ENCODE data around the gene HIF1AN. TPM values are rescaled to one million over a fixed set of nuclear protein-coding genes. Genes with fewer than 3 reads are reported as not detected.

HIF1AN gene
- total and polyA plus RNA-seq, 8 donors, result 6.3 to 21.8 (median 14.9) TPM

DNA sequence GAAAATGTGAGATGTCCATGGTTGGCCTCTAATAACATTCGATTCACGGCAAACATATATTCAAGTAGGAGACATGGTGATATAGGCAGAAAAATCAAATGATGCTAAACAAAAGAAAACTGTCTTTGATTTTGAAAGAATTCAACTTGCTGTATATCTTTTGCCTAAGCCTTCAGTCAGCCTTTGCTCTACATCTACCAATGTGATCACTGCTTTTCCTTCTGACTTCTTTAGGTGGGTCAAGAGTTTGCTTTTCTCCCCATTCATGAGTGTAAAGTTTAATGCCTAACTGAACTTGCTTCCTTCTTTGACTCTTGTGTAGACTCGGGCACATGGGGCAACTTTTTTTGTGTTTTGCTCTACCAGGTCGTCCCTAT lies 417 bp upstream of the HIF1AN start:
- H3K36me3 ChIP-seq, result peaks cover 0 to 14% (median 0%) of the 10 kb centered on the region in 3 donors
- TF ChIP-seq, protein P1, sequence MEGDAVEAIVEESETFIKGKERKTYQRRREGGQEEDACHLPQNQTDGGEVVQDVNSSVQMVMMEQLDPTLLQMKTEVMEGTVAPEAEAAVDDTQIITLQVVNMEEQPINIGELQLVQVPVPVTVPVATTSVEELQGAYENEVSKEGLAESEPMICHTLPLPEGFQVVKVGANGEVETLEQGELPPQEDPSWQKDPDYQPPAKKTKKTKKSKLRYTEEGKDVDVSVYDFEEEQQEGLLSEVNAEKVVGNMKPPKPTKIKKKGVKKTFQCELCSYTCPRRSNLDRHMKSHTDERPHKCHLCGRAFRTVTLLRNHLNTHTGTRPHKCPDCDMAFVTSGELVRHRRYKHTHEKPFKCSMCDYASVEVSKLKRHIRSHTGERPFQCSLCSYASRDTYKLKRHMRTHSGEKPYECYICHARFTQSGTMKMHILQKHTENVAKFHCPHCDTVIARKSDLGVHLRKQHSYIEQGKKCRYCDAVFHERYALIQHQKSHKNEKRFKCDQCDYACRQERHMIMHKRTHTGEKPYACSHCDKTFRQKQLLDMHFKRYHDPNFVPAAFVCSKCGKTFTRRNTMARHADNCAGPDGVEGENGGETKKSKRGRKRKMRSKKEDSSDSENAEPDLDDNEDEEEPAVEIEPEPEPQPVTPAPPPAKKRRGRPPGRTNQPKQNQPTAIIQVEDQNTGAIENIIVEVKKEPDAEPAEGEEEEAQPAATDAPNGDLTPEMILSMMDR (IDR thresholded peaks at IDR 0.05), result no peak
- 49 to 50% methylated on average over 4 of the region's 4 CpGs for WGBS, 2 donors
- DNase-seq (no peak), FAIRE-seq (no peak), ATAC-seq (peak; percentile 2 to 25 (median 12))
- intact Hi-C loops (cut with DNase I), result no loop called here
- H3K27me3 ChIP-seq, result no peaks in the 10 kb centered on the region
- peak overlapping the region in 3 of 4 donors; percentile 70 to 91 (median 72) for H3K4me3 ChIP-seq
- H3K27ac ChIP-seq, result peak overlapping the region in 1 of 4 donors; percentile 28
- peaks cover 6 to 19% (median 7%) of the 10 kb centered on the region in 3 donors for H3K4me1 ChIP-seq
- H3K9me3 ChIP-seq, result no peaks in the 10 kb centered on the region

GRCh38 chr10:100537475-100537874 lies 1.7 kb downstream of the HIF1AN start:
- TF ChIP-seq, protein P1 (IDR thresholded peaks at IDR 0.05), result no peak
- WGBS, 2 donors, result 89 to 93% methylated on average over 4 of the region's 4 CpGs
- DNase-seq (no peak), FAIRE-seq (no peak), ATAC-seq (no peak)
- Histone ChIP-seq H3K9me3 (no peaks in the 10 kb centered on the region), H3K27ac (no peak overlapping the region), H3K27me3 (no peaks in the 10 kb centered on the region), H3K36me3 (peaks cover 0 to 29% (median 10%) of the 10 kb centered on the region in 3 donors), H3K4me3 (no peak overlapping the region), H3K4me1 (peaks cover 6 to 18% (median 7%) of the 10 kb centered on the region in 3 donors)
- intact Hi-C loops (cut with DNase I), result no loop called here

- Histone ChIP-seq H3K4me3 (no peak overlapping the region), H3K27me3 (no peaks in the 10 kb centered on the region), H3K9me3 (no peaks in the 10 kb centered on the region), H3K4me1 (no peaks in the 10 kb centered on the region), H3K36me3 (peaks cover 0 to 70% (median 20%) of the 10 kb centered on the region in 3 donors), H3K27ac (no peak overlapping the region)
- no peak for ATAC-seq
- no peak for DNase-seq
- FAIRE-seq, result no peak
- intact Hi-C loops (cut with DNase I), result no loop called here
- TF ChIP-seq, protein P1 (IDR thresholded peaks at IDR 0.05), result no peak
- WGBS, 2 donors, result 90 to 96% methylated on average over 5 of the region's 5 CpGs
Measured at GRCh38 chr10:100544950-100545349, 9.2 kb downstream of the HIF1AN start.

GRCh38 chr10:100551196-100551595 lies 15.5 kb downstream of the HIF1AN start:
- H3K27ac ChIP-seq, result no peak overlapping the region
- peaks cover 0 to 7% (median 6%) of the 10 kb centered on the region in 3 donors for H3K4me1 ChIP-seq
- H3K36me3 ChIP-seq, result peaks cover 0 to 27% (median 11%) of the 10 kb centered on the region in 3 donors
- H3K4me3 ChIP-seq, result no peak overlapping the region
- WGBS, 2 donors, result 80 to 84% methylated on average over 4 of the region's 4 CpGs
- FAIRE-seq (no peak), ATAC-seq (no peak), DNase-seq (no peak)
- H3K27me3 ChIP-seq, result no peaks in the 10 kb centered on the region
- intact Hi-C loops (cut with DNase I), result no loop called here
- TF ChIP-seq, protein P1 (IDR thresholded peaks at IDR 0.05), result no peak
- no peaks in the 10 kb centered on the region for H3K9me3 ChIP-seq

DNA sequence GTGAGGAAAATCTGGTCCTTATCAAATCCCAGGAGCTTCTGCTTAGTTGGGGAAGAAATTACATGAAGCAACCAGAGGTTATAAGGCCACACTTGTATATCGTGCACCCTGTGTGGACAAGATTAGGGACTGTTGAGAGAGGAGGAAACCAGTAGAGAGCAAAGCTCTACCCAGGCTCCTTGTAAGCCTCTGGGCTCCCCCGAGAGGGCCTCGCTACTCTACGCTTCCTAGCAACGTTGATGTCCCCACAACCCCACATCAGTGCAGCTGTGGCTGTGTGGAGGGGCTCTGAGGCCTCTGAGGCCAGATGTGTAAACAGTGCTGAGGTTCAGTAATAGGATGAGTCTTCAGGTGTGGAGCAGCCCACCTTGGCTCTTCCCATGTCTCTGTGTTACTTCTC lies 16.0 kb downstream of the HIF1AN start:
- H3K4me1 ChIP-seq, result peaks cover 0 to 7% (median 6%) of the 10 kb centered on the region in 3 donors
- no peak overlapping the region for H3K27ac ChIP-seq
- WGBS, 2 donors, result 76 to 80% methylated on average over 5 of the region's 5 CpGs
- no peak for DNase-seq
- no peak for FAIRE-seq
- H3K27me3 ChIP-seq, result no peaks in the 10 kb centered on the region
- intact Hi-C loops (cut with DNase I), result no loop called here
- H3K9me3 ChIP-seq, result no peaks in the 10 kb centered on the region
- H3K4me3 ChIP-seq, result no peak overlapping the region
- TF ChIP-seq, protein P1 (IDR thresholded peaks at IDR 0.05), result no peak
- no peak for ATAC-seq
- peaks cover 0 to 23% (median 11%) of the 10 kb centered on the region in 3 donors for H3K36me3 ChIP-seq

Data from pancreas (tissue), 10 donors.